ENCODE results near the gene SPRED2.
A peak's percentile ranks its signal among the peaks of the same experiment; 100 is the strongest.

SPRED2 gene, protein sequence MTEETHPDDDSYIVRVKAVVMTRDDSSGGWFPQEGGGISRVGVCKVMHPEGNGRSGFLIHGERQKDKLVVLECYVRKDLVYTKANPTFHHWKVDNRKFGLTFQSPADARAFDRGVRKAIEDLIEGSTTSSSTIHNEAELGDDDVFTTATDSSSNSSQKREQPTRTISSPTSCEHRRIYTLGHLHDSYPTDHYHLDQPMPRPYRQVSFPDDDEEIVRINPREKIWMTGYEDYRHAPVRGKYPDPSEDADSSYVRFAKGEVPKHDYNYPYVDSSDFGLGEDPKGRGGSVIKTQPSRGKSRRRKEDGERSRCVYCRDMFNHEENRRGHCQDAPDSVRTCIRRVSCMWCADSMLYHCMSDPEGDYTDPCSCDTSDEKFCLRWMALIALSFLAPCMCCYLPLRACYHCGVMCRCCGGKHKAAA

DNA sequence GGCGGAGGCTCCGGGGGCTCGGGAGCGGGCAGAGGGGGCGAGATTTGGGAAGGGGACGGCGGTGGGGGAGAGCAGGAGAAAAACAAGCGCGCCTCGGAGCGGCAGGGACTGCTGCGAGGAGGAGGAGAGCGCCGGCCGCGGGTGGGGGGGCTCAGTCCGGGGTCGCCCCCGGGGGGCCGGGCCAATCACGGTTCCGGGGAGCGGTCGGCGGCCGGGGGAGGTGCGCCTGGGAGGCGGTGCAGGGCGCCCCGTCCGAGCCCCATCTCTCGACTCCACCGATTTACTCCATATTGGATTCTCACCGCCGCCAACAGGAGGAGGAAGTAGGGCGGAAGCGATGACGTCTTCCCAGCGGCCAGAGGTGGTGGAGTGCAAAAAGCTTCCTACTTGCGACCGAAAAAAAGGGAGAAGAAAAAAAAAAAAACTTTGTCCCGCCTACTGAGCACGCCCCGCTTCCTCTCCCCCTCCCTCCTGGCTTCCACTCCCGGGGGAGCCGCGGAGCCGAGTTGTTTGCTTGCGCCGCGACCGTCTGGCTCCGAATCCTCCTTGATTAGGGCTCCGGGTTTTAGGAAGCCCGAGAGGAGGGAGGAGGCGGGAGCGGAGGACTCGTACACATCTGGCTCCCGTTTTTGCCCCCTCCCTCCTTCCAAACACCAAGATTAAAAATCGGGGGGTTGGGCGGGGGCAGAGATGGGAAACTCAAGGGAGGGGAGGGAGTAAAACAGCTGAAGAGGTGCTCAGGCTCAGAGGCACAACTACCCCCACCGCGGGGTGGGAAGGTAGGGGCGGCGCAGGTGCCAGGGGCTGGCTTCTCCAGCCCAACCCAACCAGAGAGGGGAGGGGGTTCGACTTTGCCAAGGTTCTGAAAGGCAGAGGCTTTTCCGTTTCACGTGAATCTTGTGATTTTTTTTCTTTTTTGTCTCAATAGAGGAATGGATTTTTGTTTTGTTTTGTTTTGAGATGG, at the start of gene SPRED2:
Gene SPRED2 (minus strand): TSS at position 373 of the 964 bp plus-strand sequence. CDS start 612 bp downstream, outside the sequence.
- DNase-seq: peak; percentile 84

DNA sequence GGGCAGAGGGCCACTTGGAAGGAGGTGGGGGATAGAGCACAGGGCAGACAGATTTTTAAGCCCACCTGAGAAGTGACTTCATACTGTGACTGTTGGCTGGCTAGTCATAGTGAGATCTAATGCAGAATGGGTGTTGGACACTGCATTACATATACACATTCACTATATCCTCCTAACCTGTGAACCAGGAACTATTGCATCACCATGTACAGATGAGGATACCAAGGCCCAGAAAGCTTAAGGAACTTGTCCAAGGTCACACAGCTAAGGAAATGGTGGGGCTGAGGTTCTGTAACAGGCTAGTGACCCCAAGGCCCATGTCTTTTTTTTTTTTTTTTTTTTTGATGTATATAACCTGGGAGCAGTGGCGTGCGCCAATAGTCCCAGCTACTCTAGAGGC, 49.6 kb upstream of the SPRED2 start:
- no peak for DNase-seq

DNA sequence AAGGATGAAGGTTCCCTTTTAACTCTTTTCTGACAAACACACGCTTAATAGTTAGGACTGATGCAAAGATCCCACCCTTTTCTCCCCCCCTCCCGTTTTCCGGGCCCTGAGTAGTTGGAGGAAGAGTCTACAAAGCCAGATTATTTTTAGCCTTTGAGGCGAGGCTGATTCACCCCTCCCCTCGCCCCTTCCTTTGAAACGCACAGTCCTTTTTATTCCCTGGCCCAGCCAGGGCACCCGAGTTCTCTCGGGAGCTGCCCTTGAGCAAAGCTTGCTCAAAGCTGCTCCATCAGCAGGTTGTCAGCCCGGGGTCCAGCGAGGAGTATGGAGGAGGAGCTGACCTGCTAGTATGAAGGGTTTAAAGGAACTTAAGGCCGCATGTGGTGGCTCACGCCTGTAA, 47.1 kb upstream of the SPRED2 start:
- DNase-seq: no peak

DNA sequence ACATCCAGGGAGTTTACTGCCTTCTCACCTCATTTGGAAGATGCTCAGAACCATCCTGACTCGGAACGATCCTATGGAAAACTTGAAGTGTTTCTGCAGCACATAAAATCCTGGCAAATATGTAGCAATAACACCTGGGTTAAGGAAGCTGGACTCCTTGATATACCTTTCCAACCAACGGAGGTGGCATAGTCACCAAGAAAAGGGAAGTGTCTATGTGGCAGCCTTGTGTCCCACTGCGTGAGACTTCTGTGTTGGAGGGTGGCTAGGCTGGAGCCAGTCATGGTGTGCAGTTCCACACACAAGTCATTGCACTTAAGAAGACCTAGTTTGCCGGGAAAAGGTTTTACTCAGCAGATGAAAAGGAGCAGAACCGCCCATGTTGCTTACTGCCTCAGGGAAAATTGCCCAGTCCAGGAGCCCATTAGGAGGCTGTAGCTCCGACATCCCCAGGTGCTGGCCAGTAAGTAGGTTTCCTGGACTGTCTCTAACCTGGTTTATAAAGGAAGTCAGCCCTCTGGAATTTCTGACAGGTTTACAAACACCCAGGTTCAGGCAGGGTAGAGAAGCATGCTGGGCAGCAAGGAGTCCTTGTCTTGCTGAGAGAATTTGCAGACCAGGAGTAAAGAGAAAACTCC, 46.2 kb upstream of the SPRED2 start:
- no peak for DNase-seq

DNA sequence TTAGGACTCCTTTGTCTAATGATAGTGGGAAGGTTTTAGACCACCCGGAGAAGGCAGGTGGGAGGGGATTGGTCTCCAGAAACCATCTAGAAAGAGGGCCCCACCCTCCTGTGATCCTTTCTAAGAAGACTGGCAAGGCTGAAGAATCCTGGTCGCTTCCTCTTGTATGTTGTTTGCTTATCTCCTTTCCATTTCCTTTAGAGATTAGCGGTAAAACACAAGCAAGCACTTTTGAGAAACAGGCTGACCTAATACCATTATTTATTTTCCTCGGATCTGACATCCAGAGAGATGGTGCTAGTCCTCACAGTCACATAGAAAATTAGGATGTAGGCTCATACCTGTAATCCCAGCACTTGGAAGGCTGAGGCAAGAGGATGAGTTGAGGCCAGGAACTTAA, 45.2 kb upstream of the SPRED2 start:
- no peak for DNase-seq

DNA sequence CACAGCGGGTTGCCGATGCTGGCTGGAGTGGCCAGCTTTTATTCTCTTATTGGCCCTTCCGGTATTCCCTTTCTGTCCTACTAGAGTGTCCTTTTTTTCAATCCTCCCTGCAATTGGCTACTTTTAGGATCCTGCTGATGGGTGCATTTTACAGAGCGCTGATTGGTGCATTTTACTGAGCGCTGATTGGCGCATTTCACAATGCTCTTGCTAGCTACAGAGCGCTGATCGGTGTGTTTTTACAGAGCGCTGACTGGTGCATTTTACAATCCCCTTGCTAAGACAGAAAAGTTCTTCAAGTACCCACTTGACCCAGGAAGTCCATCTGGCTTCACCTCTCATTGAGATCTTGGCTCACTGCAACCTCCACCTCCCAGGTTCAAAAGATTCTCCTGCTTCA, 44.4 kb upstream of the SPRED2 start:
- no peak for DNase-seq

DNA sequence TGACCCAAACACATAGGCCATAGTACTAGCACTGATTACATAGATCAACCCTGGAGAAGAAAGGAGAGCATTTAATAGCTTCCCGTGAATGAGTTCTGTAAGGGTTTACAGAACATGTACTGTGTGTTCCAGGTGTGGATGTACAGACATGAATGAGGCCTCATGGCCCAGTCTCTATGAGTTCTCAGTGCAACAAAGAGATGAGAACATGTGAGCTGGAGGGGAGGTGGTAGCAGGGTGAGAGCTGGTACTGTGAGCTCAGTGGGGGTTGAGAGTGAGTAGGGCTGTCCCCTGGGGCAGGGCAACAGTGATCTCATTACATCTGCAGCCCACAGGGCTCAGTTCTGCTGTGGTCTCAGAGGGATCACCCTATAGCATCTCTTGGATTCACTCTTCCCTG, 42.6 kb upstream of the SPRED2 start:
- no peak for DNase-seq

DNA sequence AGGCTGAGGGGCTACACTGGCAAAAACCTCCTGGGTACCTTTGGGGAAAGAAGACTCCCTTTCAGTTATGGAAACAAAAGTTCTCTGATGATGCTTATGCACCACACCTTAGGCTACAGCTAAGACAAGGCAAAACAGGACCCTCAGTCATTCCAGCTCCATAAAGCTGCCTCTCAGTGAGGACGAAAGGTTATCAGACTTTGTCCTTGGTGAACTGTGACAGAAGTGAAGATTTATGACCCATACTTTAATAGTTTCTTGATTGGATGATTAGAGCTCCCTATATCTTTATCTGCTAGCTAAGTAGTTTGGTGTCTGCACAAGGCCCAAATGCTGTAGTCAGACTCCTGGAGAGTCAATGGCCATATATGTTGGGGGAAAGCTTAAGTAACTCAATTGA, 40.6 kb upstream of the SPRED2 start:
- no peak for DNase-seq

DNA sequence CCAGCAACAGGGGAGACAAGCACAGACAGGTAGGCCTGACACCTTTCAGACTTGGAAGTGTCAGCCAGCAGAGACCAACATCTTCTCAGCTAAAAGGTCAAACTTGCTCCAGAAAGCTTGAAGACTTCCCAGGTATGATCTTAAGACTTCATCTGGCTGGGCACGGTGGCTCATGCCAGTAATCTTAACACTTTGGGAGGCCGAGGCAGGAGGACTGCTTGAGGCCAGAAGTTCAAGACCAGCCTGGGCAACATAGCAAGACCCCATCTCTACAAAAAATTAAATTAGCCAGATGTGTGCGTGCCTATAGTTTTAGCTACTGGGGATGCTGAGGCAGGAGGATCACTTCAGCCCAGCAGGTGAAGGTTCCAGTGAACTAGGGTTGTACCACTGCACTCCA, 39.0 kb upstream of the SPRED2 start:
- DNase-seq: no peak

DNA sequence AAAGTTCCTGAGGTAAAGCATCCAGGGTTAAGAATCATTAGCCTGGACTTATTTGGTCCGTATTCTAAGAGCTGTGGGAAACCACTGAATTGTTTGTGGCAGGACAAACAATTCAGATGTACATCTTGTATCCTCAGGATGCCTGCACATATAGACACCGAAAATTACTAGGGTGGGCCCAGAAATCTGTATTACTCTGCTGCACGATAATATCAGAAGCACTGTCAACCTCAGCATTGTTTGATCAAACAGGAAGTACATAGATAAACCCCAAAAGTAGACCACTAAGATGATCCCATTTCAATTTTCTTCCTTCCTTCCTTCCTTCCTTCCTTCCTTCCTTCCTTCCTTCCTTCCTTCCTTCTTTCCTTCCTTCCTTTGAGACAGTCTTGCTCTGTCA, 34.2 kb upstream of the SPRED2 start:
- DNase-seq: no peak

DNA sequence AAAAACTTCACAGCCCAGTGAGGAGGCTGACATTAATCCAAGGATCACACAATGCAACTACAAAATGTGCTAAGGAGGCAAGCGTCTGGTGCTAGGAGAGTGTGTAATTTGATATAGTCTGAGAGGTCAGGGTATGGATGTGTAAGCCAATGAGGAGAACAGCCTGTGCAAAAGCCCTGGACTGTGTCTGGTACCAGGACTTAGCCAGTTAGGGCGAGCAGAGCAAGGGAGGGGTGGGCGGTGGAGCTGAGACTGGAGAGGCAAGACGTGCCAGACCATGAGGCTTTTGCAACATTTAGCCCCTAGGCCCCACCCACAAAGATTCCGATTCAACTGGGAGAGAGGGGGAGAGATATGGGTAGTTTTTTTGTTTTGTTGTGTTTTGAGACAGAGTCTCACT, 33.5 kb upstream of the SPRED2 start:
- no peak for DNase-seq

DNA sequence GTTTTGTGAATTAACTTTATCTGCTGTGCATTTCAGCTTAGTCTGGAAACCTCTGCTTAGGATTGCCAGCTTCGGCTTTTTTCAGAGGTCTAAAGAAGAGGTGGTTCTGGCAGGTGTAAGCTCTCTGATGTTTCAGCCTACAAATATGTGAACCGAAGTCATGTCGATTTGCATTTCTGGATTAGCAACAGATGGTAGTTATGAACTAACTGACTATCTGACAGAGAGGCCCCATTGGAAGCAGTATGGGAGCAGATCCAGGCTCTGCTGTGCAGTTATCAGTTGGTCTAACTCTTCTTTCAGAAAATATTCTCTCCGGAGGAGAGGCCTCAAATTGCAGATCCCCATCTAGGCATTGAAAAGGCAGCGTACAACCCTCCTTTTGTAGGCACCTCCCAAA, 32.7 kb upstream of the SPRED2 start:
- DNase-seq: no peak

DNA sequence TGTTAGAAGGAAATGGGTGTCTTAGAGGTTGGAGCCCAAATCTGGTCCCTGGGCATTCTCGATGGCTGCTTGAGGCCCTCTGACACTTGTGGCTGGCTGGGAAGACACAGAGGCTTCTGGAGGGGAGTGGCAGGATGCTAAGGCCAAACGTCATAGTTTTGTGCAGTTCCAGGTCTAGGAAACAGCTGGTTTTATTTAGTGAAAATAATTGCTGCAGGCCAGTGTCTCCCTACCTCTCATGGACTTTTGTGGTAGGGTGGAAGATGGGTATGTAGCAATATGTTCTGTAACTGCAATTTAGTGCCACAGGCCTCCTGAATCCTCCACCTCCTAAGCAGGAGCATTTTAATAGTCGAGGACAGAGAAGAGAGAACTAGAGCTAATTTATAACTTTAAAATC, 32.2 kb upstream of the SPRED2 start:
- DNase-seq: no peak

DNA sequence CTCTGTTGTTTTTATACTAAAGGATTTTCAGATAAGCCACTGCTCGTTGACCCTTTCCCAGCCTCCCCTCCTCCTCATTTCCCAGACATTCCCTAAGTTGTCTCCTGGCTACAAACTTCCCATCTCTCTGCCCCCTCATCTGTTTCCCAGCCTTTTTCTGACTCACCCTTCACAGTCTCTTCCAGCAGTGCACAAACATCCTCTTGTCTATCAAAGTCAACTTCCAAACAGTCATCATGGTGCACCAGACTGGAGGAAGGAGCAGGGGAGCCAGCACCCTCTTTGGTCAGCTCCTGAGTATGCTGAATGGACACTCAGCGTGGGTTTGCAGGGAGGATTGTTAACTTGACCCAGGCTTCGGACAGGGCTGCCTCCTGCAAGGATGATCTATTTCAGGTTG, 26.6 kb upstream of the SPRED2 start:
- no peak for DNase-seq

DNA sequence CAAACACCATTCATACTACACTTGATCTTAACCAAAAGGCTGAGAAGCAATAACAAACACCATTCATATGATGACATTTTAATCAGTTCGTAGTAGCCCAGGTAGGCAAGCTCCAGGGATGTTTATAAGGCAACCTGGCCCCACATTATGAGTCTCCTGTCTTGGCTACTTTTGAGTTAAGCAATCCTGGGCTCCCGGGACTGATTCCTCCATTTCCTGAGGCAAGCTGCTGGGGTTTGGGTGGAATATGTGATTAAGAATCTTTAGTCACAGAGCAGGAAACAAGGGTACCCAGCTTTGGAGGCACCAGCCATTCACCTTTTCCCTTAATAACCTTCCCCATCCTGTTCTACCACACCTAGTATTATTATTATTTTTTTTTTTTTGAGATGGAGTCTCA, 24.5 kb upstream of the SPRED2 start:
- no peak for DNase-seq

DNA sequence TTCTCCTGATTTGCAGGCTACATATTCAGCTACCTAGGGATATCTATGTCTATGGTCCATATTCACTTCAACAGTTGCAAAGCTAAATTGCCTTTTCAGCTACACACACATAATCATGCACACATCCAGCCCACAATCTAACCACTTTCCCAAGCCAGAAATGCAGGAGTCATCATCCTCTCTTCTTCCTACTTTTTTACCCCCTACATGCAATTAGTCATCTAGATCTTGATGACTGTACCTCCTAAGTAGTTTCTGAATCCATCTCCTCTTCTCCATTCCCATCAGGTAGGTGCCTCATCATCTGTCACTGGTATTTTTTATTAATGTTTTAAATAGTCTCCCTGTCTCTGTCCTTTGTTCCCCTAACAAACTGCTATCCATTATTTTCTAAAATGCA, 23.7 kb upstream of the SPRED2 start:
- no peak for DNase-seq

DNA sequence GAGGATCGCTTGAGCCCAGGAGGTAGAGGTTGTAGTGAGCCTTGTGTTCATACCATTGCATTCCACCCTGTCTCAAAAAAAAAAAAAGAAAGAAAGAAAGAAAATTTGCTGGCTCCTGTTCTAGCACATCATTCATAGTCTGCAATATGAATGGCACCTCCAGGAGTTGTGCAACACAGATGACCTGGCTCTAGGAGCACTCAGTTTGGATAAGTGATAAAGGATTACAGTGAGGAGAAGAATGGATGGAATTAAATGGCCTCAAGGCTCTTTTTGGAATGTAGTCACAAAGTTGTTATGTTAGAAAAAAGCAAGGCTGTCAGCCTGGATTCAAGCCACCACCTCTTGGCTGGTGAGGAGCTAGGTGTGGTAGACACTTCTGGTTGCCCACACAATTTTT, 21.5 kb upstream of the SPRED2 start:
- DNase-seq: no peak

DNA sequence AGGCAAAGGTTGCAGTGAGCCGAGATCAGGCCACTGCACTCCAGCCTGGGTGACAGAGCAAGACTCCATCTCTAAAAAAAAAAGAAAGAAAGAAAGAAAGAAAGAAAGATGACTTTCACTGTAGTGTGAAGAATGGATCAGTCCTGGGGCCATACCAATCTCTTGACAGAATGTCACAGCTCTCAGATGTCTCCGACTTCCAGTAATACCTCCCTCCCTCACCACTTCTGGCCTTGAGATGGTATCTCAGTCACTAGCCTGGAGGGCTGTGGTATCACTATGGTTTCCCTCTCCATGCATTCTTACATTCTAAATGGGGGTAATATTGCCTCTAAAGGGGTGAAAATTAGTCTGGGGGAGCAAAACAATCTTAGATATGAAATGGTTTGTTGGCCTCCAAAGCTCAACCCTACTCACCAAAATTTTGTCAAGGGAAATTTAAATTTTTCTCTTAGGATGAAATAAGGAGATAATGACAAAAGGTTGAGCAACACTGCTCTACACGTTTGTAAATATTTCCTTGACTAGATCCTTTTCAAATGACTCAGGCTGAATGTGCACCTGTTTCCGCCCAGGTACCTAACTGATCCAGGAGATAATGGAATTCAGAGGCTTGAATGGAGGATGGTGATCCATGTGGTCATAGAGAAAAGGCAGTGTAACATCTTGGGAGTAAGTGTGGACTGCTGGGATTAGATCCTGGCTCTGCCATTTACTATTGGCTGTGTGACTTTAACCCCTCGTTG, 19.9 kb upstream of the SPRED2 start:
- no peak for DNase-seq

DNA sequence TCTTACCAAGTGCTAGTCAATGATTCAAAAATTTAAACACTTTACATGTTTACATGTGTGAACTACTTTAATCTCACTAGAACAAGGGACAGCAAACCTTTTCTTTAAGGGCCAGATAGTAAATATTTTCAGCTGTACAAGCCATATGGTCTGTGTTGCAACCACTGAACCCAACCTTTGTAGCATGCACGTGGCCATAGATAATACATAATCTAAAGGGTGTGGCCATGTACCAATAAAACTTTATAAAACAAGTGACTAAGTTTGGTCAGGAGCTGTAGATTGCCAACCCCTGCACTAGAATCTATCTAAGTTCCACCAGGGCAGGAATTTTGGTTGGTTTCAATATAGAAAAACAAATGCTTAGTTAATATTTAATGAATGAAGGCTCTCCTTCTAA, 18.4 kb upstream of the SPRED2 start:
- DNase-seq: no peak

DNA sequence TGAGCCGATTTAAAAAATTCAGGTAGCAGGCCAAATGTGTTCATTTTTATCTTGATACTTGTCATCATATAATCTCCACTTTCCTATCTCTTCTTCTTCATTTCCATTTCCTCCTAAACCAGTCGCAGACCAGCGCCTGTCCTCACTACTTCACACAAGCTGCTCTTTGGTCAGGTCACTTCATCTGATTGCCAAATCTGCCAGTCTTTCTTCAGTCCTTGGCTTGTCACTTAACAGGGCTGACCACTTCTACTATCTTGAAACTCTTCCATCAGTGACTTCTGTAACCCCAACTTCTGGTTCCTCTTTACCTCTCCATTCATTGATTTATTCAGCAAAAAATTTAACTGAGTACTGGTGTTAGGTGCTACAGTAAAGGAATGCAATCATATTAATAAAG, 18.0 kb upstream of the SPRED2 start:
- DNase-seq: no peak

DNA sequence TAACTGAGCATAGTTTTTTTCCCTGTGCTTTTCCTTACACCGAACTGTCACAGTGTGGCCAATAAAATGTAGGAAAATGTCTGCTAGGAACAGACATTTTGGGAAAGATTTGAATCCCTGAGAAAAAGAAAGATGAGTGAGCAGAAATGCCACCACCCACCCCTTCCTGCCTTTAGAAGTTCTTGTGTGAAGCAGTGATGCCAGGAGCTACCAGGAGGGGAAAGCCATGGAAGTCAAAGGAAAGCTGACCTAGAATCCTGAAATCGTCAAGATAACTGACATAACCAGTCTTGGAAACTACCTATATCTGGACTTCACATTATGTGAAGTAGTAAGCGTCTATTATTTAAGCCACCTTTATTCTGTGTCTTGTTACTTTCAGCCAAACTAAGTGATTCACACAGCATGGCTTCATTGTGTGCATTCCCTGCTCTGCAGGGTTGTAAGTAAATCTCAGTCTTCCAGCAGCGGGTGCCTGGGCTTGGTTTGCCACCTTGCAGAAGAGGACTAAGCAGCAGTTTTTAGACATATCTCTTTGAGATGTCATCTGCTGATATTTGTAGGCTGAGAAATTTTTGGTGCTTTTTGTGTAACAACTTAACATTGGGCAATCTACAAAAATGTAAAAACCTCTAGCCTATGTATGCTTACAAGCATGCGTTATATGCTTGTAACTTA, 11.2 kb upstream of the SPRED2 start:
- DNase-seq: no peak

DNA sequence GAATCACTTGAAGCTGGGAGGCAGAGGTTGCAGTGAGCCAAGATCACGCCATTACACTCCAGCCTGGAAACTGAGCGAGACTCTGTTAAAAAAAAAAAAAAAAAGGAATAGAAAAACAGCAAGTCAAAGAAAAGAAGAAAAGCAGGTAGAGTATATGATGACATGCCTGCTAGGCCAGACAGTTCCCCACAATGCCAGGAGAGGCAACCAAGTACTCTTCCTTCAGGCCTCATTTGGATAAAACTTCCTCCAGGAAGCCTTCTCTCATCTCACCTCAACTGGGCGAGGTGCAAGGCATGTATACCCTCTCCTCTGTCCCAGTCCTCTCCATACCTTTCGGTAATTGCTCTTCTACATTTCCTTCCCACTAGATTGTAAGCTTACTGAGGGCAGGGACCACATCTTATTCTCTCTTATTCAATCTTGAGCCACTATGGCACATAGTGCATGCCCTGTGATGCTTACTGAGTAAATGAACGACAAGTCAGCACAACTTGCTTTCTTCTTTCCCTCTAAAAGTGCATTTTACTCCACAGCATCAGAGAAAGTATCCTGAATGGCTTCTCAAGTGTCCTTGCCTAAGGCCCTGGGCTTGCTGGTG, 10.1 kb upstream of the SPRED2 start:
- DNase-seq: no peak
